Inferior parietal cortex (tissue), 1 donor: ENCODE measurements around the gene LDLRAD4.

ENCODE experiments used
- DNase-seq: peaks from one replicate; pipeline ENCODE4 v3.0.0-alpha.2; 2016; ENCODE audit errors: extremely low spot score

LDLRAD4 gene

DNA sequence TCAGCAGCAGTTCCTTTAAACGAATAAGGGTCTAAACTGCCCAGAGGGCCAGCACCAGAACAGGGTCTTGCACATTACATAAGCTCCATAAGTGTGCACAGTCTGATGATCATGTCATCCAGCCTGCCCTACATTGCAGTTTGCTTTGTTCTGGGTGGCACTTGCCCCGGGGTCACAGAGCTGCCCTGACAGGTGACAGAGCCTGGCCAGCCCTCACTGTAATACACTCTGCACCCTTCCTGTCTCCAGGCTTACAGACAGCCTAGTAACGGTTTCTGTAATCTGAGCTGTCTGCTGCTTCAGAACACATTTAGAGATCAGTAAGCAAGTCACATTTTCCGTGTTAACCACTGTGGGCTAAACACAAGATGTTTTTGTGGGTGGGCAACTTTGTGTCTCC is 294.5 kb downstream of the LDLRAD4 start:
- DNase-seq, result no peak

DNA sequence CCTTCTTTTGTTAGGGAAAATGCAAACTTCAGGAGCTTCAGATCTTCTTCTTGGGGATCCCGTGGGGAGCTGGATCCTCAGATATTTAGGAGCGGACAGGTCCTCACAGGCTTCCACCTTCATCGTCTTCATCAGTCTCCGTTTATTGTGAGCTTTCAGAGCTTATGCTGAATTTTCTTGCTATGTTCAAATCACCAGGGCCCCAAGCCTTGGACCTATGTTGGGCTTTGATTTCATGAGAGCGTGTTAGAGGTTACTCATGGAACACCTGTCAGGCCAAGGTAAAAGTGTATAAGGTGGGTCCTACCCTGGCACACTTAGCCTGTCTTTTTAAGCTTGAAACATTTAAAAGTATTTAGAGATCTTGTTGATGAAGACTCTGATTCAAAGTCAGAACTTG is 294.9 kb downstream of the LDLRAD4 start:
- DNase-seq, result no peak

DNA sequence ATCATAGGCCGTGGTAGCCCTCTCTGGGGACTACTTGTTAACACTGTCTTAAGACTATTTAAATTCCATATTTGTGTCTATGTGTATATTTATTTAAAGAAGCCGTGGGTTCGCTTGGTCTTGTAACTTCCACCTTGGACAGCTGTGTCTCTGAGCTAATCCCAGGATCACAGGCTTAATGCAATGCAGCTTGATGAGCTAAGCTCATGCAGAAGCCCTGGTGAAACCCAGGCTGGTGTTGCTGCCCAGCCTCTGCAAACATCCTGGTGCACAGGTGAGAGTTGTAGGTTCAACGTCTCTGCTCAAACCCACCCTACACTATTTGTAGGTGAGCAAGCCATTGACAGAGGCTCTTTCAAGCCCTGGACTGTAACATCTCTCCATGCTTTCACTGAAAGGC is 296.0 kb downstream of the LDLRAD4 start:
- no peak for DNase-seq

DNA sequence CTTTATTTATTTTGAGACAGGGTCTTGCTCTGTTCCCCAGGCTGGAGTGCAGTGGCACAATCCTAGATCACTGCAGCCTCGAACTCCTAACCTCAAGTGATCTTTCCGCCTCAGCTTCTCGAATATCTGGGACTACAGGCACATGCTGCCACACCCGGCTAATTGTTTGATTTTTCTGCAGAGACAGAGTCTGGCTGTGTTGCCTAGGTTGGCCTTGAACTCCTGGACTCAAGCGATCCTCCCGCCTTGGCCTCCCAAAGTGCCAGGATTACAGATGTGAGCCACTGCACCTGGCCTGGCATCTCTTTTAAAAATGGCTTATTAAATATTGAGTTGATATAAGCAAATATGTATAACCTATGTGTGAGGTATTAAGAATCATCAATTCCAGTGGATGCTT is 298.3 kb downstream of the LDLRAD4 start:
- DNase-seq, result no peak

DNA sequence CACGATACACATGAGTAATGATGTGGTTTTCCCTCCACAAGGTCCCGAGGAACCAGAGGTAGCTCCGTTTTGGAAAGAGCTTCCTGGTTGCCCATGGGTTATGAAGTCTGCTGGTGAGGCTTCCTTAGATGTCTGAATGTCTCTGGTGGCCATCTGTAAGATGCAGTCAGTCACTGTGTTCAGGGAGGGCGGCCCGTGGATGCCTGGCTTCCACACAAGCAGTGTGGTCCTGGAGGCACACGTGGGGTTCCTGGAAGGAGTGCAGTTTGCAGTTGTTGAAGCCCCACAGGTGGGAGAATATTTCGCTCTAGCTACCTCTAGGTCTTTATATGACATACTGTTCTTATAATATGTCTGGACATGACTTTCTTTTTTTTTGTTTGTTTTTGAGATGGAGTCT is 298.8 kb downstream of the LDLRAD4 start:
- DNase-seq, result no peak

DNA sequence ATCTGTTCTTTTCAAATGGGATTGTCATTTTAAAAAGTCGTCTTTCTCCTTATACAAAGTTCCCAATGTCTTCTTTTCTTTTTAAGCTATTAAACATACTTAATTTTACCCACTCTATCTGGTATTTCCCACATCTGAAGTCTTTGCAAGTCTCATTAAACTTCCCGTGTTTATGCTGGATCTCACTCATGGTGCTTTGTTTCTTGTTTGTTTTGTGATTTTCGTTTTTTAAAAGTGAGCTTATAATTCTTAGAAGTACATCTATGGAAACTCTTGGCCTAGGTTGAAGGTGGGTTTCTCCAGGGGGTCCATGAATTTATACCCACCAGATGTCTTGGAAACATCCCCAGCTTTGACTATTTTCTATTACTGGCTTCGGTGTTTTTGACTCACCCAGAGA is 299.8 kb downstream of the LDLRAD4 start:
- DNase-seq, result no peak

DNA sequence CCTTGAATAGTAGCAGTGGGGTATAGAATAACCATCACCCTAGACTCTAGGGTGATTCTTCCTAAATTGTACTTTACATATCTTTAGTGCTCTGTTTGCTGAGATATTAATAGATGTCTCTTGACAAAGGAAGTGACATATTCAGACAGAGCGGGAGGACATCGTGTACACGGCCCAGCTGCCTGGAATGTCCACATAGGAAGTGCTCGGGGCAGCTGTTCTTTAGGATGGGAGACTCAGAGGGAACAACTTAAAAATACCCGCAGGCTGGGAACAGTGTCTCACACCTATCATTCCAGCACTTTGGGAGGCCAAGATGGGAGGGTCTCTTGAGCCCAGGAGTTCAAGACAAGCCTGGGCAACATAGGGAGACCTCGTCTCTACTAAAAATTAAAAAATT is 301.7 kb downstream of the LDLRAD4 start:
- DNase-seq, result no peak

DNA sequence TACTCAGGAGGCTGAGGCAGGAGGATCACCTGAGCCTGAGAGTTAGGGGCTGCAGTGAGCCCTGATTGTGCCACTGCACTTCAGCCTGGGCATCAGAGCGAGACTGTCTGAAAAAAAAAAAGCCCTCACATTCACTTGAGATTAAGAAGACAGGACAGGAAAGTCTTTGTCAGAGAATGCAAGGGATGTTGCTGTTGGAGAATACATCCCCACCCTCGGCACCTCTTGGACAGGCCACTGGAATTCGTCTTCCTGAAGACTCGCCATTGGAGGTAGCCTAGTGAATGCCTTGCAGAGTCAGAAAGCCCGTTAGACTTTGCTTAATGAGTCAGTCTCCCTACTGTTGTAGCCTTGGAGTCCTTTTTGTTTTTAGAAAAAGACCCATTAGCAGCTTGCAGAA is 302.2 kb downstream of the LDLRAD4 start:
- DNase-seq, result no peak

DNA sequence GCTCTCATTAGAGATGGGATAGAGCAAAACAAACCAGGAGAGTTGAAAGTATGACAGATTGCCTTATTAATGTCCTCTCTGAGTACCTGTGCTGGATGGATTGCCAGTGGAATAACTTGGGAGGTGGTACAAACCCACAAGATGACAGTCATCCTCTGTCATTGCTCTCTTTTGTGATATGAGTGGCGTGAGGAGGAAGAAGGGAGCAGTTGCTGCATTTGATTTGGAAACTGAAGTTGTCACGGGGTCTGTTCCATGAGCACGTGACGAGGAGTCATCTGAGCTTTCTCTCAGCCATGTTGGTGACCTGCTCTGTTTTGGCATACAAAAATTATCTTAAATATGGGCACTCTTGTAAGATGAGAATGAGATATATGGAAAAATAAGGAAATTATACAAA is 302.9 kb downstream of the LDLRAD4 start:
- DNase-seq, result no peak

DNA sequence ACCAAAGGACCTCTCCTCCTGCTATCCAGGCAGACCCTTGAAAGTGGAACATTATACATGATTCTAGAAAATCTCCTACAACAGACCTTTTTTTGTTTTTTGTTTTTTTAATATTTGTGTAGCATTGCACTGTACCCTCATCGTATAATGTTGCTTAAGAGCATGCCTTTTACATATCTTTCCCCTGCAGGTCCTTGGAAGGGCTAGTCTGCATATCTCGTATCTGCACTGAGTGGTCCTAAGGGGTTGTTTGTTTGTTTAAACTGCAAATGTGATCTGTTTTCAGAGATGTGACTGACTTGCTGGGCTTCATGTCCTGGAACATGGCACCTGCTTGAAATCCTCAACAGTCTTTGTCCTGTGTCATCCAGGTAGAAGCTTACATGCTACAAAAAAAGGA is 303.7 kb downstream of the LDLRAD4 start:
- no peak for DNase-seq

DNA sequence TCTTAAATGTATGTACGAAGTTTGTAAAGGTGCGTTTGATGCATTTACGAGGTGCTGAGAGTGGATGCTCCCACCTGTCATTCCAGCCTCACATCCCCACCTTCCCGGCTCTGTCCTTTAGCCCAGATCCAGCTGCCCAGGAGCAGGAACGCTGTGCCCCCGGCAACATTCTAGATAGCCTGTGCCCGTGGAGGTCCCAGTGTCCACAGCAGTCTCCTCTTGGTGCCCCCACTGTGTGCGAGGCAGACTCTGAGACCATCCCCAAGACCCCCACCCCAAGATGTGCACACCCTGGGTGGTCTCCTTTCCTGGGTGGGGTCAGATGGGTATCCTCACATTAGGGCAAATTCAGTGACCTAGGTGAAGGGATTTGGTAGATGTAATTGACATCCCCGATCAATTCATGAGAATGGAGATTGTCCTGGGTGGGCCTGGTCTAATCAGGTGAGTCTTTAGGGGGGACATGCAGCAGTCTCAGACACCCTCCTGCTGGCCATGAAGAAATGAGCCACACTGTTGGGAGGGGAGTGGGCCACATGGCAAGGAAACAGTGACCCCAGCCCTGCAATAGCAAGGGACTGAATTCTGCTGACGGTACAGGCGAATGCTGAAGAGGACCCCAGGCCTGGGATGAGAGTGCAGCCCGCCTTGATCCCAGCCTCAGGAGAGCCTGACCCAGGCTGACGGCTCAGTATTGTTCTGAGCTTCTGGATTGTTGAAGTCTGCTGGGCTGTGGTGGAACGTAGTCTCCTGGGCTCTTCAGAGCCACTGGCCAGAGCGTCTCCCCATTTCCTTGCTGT is 304.5 kb downstream of the LDLRAD4 start:
- no peak for DNase-seq

DNA sequence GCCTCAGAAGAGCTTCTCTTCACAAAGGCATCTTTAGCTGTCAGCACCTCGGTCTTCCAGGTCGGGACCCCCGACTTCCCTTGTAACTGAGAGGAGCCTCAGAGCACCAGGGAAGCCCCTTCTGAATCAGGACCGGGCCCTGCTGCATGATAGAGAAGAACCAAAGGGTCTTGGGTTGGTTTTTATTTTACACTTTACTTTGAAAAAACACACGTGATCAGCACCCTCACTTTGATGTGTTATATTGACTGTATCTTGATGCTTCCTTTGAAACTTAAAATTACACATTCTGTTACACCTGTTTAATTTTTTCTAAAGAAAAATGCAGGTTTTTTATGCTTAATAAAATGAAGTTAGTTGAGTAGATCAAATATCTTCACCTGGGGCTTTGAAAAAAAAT is 305.5 kb downstream of the LDLRAD4 start:
- no peak for DNase-seq

DNA sequence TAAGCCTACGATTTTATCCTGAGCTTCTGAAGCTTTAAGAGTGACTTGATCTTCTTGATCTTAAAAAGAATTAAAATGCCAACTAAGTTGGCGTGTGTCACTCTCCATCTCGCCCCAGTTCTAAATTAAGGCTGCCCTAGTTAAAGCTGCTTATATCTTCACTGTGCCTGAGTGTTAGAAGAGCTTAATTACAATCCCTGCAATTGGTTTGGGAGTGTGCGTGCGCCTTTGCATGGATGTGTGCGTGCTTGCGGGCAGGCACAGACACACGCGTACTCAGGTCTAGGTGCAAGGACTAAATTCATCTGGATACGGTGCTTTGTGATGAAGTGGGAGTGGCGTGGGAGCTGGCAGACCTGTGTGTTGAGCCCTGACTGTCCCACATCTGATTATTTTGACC is 306.3 kb downstream of the LDLRAD4 start:
- no peak for DNase-seq

DNA sequence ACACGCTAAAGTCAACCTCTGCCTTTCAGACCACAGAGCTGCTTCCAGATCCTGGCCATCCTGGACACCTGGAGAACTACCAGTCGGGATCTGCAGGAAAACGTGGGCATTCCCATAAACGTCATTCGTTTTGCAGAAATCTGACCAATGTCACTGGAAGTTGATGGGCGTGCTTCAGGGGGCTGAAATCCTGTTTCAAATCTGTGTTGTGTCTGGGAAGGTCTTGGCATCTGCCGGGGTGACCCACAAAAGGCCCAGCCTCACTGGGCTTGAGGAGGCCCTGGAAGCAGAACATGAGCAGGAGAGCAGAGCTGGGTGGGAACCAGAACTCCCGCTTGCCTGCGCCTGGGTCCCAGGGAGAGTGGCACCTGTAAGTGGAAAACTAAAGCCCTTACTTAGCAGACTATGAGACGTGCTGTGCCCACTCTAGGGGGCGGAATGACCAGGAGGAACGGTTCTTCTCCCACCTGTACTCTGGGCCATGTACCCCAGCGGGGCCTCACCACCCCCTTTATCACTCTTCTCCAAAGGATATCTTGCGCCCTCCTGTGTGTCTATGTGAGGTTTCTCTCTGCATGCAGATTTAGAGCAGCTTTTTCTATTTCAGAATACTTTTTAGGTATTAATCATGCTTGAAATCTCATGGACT is 306.9 kb downstream of the LDLRAD4 start:
- no peak for DNase-seq

DNA sequence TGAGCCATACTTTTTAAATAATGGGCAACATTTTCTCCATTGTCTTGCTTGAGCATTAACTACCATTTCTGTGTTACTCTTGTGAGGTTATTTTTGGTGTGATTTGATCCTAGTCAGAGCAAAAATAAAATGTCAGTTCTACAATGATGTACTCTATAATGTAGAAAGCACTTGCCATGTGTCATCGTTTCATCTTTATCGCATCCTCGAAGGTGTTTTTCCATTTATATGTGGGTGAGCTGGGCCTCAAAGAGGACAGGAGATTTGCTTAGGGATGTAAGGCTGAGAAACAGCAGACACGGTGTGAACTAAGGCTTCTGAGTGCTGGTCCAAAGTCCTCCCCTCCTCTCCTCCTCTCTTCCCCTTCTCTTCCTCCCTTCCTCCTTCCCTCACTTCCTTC is 308.0 kb downstream of the LDLRAD4 start:
- no peak for DNase-seq

DNA sequence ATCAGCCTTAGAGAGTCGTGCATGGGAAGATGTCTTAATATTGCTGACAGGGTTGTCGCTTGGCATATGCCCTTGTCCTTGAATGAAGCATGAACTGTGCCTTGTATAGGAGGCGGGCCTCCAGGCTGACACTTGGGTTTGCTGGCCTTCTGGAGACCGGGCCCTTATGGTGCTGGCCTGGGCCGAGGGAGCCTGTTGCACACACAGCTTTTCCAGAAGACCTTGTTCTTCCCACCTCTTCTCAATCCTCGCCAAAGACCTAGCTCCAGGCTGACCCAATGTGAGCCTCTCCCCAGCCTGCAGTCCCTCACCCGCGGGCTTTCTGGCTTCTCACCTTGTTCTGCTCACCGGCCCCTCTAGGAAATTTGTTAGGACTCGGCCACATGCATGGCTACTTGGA is 308.7 kb downstream of the LDLRAD4 start:
- no peak for DNase-seq

DNA sequence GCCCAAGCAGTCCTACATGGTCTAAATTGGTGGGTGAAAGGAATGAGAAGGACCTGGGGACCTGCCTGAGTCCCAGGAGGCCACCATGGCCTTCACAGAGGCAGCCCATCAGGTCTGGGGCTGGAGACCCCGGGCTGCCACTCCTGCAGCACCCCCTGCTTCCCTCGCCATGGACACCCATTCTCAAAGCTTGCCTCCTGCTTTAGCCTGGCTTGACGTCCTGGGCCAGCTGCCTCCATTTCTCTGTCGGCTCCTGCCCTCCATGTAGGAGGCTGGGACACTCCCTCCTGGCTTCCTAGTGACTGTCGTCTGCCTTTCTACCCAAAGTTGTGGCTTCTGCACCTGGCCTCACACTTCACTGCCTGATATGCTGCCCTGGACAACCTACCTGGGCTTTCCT is 309.2 kb downstream of the LDLRAD4 start:
- no peak for DNase-seq

DNA sequence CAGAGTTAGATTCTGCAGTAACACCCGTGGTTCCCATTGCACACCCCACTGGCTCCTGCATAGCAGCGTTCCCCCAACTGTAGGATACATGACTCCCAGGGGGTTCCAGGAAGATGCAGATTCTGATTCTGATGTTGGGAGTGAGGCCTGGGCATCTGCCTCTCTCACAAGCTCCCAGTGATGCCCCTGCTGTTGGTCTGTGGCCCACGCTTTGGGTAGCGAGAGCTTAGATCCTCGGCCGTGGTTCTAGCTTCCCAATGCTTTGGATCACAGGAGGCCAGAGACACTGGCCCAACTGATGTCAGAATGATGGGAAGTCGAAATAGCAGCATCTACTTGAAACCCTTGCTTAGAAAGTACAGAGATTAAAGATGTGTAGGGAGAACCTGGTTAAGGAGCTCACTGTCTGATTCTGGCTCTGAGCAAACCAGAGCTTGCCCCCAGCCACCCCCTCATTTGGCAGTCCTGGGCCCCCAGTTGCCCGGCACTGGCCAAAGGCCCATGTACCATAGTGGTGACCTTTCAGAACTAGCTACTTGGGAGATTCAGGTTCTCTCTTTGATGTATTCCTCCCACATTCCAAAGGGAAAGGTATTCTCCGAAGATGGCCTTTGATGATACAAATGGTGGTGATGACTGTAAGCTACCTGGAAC is 310.3 kb downstream of the LDLRAD4 start:
- no peak for DNase-seq

DNA sequence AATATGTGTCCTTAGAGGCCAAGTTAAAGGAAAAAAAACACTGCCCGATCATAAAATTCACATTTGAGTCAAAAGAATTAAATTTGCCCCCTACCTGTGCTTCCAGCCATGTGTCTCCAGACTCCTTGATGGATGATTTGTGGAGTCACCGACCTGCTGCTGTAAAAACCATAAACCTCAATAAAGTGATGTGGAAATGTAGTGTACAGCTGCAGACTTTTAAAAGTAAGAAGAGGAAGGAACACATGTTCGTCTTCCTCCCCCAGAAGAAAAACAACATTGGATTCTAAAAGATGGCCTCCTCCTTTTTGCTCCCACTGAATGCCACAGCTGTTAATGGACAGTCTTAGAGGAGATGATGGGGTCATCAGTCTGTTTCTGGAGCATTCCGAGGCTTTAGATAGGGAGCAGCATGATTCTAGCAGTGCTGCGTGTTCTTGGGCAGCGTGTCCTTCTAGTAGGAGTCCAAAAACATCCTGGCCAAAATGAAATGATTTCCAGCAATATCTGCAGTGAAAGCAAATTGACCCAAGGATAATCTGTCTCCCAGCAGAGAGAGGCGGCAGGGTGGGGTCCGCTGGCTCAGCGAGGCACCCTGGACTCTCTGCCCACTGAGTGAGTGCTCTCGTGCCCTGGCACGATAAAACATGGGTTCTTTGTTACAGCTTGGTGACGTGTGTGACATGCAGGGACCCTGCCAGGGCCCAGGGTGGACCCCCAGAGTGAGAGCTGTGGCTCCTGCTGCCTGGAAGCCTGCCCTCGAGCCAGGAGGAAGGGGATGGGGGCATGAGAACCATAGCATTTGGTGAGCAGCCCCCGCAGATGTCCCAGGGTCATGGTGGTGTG is 311.7 kb downstream of the LDLRAD4 start:
- no peak for DNase-seq

DNA sequence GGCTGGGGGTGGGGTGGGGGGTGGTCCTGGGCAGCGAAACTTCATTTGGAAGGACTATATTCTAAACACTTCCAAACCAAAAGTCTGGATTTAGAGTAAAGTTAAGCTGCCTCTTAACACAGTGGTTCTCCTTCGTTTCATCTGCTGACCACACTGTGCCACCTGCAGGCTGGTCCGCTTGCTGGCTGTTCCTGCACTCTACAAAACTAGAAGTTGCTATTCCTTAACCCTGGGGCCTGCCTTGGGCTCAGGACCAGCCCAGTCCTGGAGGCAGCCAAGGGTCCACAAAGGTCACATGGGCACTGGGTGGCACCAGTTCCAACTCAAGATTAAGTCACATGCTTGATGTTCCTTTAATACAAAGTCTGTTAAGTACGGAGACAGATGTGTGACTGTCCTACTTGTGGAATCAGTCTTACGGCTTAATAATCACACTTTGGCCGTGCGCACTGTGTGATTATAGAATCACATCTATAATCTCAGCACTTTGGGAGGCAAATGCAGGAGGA is 312.4 kb downstream of the LDLRAD4 start:
- peak; percentile 58 for DNase-seq

DNA sequence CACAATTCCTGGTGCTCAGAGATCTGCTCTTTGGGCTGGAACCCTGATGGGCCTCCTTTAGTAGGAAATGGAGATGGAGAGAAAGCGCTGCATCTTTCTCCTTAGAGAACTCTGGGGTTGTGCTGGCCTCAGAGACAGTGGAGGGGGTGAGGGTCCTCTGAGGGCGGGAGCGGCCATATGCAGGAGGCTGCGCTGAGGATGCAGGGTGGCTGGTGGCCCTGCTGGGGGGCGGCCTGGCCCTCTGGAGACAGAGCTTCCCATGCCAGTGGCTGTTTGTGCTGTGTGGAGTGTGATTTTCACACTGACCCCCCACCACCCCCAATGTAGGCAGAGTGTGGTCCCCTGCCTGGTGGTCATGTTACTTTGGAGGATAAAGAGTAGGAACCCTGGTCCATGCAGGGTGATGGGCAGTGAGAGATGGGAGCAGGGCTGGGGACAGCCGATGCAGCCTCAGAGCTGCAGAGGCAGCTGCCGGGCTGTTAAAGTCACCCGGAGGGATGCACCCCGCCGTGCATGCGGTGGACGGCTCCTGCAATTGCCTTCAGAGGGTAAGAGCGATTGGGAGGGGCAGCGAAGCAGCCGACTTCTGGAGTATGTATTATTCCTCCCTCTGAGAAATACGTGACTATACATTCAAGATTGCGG is 313.2 kb downstream of the LDLRAD4 start:
- DNase-seq, result no peak
